ENCODE results near the gene ANXA6.

Gene ANXA6

DNA sequence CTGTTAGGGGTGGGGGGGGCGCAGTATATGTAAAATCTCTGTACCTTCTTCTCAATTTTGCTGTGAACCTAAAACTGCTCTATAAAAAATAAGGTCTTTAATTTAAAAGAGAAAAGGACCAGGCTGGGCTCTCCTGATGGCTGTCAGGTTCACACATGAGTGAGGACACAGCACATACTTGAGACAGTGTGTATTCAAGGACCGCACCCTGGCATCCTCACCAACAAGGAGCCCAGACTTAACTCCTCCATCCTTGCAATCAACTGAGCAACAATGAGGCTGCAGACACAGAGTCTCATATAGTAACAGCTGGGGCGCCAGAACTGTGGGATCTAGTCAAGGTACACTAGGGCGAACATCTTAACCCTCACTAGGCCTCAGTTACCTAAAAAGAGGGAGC, 86.6 kb downstream of the ANXA6 start:
- TF ChIP-seq, protein P1, sequence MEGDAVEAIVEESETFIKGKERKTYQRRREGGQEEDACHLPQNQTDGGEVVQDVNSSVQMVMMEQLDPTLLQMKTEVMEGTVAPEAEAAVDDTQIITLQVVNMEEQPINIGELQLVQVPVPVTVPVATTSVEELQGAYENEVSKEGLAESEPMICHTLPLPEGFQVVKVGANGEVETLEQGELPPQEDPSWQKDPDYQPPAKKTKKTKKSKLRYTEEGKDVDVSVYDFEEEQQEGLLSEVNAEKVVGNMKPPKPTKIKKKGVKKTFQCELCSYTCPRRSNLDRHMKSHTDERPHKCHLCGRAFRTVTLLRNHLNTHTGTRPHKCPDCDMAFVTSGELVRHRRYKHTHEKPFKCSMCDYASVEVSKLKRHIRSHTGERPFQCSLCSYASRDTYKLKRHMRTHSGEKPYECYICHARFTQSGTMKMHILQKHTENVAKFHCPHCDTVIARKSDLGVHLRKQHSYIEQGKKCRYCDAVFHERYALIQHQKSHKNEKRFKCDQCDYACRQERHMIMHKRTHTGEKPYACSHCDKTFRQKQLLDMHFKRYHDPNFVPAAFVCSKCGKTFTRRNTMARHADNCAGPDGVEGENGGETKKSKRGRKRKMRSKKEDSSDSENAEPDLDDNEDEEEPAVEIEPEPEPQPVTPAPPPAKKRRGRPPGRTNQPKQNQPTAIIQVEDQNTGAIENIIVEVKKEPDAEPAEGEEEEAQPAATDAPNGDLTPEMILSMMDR (conservative IDR thresholded peaks at IDR 0.05; ENCODE audit: low read length): no peak
- H3K4me3 ChIP-seq (ENCODE audit: low read length): no peak overlapping the region
- DNase-seq (ENCODE audit: low read depth): no peak

GRCh38 chr5:151070449-151070848, 87.1 kb downstream of the ANXA6 start:
- DNase-seq (ENCODE audit: low read depth): no peak
- no peak overlapping the region for H3K4me3 ChIP-seq (ENCODE audit: low read length)
- TF ChIP-seq, protein P1 (conservative IDR thresholded peaks at IDR 0.05; ENCODE audit: low read length): no peak

- peak; percentile 38 for DNase-seq (ENCODE audit: low read depth)
- no peak overlapping the region for H3K4me3 ChIP-seq (ENCODE audit: low read length)
- TF ChIP-seq, protein P1 (conservative IDR thresholded peaks at IDR 0.05; ENCODE audit: low read length): no peak
Observed at GRCh38 chr5:151068433-151069197, 89.0 kb downstream of the ANXA6 start.

DNA sequence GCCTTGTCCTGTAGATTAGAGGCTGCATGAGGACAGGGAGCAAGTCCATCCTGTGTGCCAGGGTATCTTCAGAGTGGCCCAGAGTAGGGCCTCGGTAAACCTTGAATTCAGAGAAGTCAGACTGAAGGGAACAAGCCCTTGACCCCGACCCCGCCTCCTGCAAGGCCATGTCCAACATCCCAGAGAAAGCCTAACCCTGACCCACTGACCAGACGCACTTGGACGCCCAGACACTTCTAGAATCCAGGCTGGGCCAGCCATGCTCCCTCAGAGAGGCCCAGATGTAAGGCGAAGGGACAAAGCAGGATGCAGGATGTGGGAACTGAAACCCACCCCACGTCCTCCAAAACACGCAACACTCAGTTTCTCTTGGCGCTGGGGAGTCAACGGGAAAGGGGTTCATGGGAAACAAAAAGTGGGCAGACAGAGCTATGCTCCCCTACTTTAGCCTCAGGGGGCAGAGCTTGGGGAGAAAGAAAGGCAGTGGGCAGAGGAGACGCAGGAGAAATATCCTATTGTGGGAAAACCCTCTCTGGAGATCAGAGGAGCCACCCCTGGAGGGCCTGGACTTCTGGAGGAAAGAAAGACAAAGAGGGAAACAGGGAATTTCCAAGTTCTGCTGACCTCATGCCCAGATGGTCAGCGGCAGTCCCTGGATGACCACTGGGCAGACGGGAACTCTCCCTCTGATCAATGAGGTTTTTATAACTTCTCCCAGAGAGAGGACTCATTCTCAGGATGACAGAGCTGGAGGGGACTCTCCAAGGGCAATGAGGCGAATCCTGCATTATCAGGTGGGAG, 89.7 kb downstream of the ANXA6 start:
- no peak overlapping the region for H3K4me3 ChIP-seq (ENCODE audit: low read length)
- TF ChIP-seq, protein P1 (conservative IDR thresholded peaks at IDR 0.05; ENCODE audit: low read length): no peak
- DNase-seq (ENCODE audit: low read depth): no peak

GRCh38 chr5:151066920-151067319, 90.7 kb downstream of the ANXA6 start:
- TF ChIP-seq, protein P1 (conservative IDR thresholded peaks at IDR 0.05; ENCODE audit: low read length): no peak
- H3K4me3 ChIP-seq (ENCODE audit: low read length): no peak overlapping the region
- DNase-seq (ENCODE audit: low read depth): no peak

- DNase-seq (ENCODE audit: low read depth): no peak
- no peak overlapping the region for H3K4me3 ChIP-seq (ENCODE audit: low read length)
- TF ChIP-seq, protein P1 (conservative IDR thresholded peaks at IDR 0.05; ENCODE audit: low read length): no peak
Observed at GRCh38 chr5:151065609-151066008, 92.0 kb downstream of the ANXA6 start.
